Gastroesophageal sphincter (tissue), 4 donors: Measurements from ENCODE around the gene CASTOR1. TPM values are rescaled to one million over a fixed set of nuclear protein-coding genes. Genes with fewer than 3 reads are reported as not detected.
A peak's percentile ranks its signal among the peaks of the same experiment; 100 is the strongest.

Source experiments
- ATAC-seq: fragments of 150-250 bp; one replicate; pipeline ENCODE4 v1.9.1; 2016; ENCODE audit warnings: mild to moderate bottlenecking, moderate library complexity
- H3K27ac ChIP-seq, 4 donors: fragments of 200-600 bp; sonication (generic) in 3 of 4; 1 replicate in 3 of 4; 2 replicates in 1 of 4; pipeline ENCODE4 v1.5.1; 2016 to 2019
- H3K27me3 ChIP-seq: fragments of 200-600 bp; sonication (generic); one replicate; pipeline ENCODE4 v1.5.1; 2019
- H3K36me3 ChIP-seq, 2 donors: fragments of 200-600 bp; sonication (generic); one replicate each; pipeline ENCODE4 v1.5.1; 2019; ENCODE audit warnings: control low read depth in 1 of 2
- H3K4me1 ChIP-seq, 3 donors: fragments of 200-600 bp; sonication (generic); 1 replicate in 2 of 3; 2 replicates in 1 of 3; pipeline ENCODE4 v1.5.1; 2016 to 2019; ENCODE audit warnings: control low read depth in 2 of 3
- H3K4me3 ChIP-seq, 2 donors: fragments of 200-600 bp; sonication (generic); one replicate each; pipeline ENCODE4 v1.5.1; 2019; ENCODE audit warnings: mild to moderate bottlenecking in 1 of 2, moderate library complexity in 1 of 2
- H3K9me3 ChIP-seq, 3 donors: fragments of 200-600 bp; sonication (generic); one replicate each; pipeline ENCODE4 v1.5.1; 2017 to 2019; ENCODE audit warnings: control low read depth in 2 of 3
- CTCF ChIP-seq, 4 experiments: fragments of 200-600 bp in 2 of 4; fragments of 450-650 bp in 2 of 4; sonication (generic) in 1 of 4; IDR thresholded peaks; one replicate each; pipeline ENCODE4 v1.5.1; 2017 to 2019; ENCODE audit warnings: antibody characterized with exemption in 4 of 4, mild to moderate bottlenecking in 2 of 4, moderate library complexity in 2 of 4
- EP300 ChIP-seq: sonication (generic); formaldehyde crosslinking; IDR thresholded peaks from one replicate; pipeline ENCODE4 v1.6.1; 2017; ENCODE audit warnings: antibody characterized with exemption, mild to moderate bottlenecking
- POLR2A ChIP-seq, 2 donors: fragments of 450-650 bp; IDR thresholded peaks; one replicate each; pipeline ENCODE4 v1.6.1; 2017; ENCODE audit warnings: antibody characterized with exemption in 2 of 2, mild to moderate bottlenecking in 2 of 2, moderate library complexity in 1 of 2
- POLR2AphosphoS5 ChIP-seq: sonication (generic); formaldehyde crosslinking; IDR thresholded peaks from one replicate; pipeline ENCODE4 v1.6.1; 2017; ENCODE audit warnings: antibody characterized with exemption
- WGBS, 2 donors: methylation state at CpG; one replicate each; pipeline ENCODE4 v1.1.5; 2018; ENCODE audit warnings: low coverage in 1 of 2; 5-methylcytosine and 5-hydroxymethylcytosine counted together
- total RNA-seq, 4 donors: library from RNA; depleted of rRNA; stranded (reverse); fragments of >200 nt; gene quantifications; one replicate each; pipeline ENCODE4 v1.1.0, GENCODE V29; 2016

Gene CASTOR1
- total RNA-seq, 4 donors from 2014 or later: 12.9 to 17.1 (median 16.2) TPM

- Histone ChIP-seq H3K27me3 (peaks cover 67% of the 10 kb centered on the region), H3K9me3 (no peaks in the 10 kb centered on the region), H3K4me1 (peaks cover 0 to 19% (median 14%) of the 10 kb centered on the region in 3 donors), H3K27ac (no peak overlapping the region), H3K36me3 (no peaks in the 10 kb centered on the region), H3K4me3 (no peak overlapping the region)
- no peak for ATAC-seq
- 96% methylated on average over 10 of the region's 10 CpGs; no CpG with 5 or more reads in 1 of the 2 donors for WGBS, 2 donors
- TF ChIP-seq CTCF (IDR thresholded peaks at IDR 0.05) (no peak), EP300 (no peak), POLR2A (IDR thresholded peaks at IDR 0.05) (no peak), POLR2AphosphoS5 (no peak)
These were observed 45.2 kb downstream of the CASTOR1 start for GRCh38 chr22:30244066-30244465.

- H3K27ac ChIP-seq: no peak overlapping the region
- H3K4me1 ChIP-seq: peaks cover 0 to 19% (median 14%) of the 10 kb centered on the region in 3 donors
- H3K4me3 ChIP-seq: no peak overlapping the region
- WGBS, 2 donors: 80 to 91% methylated on average over 3 to 4 of the region's 22 CpGs
- H3K27me3 ChIP-seq: peaks cover 63% of the 10 kb centered on the region
- TF ChIP-seq CTCF (IDR thresholded peaks at IDR 0.05) (no peak), POLR2AphosphoS5 (no peak), POLR2A (IDR thresholded peaks at IDR 0.05) (no peak), EP300 (no peak)
- no peaks in the 10 kb centered on the region for H3K36me3 ChIP-seq
- no peak for ATAC-seq
- no peaks in the 10 kb centered on the region for H3K9me3 ChIP-seq
These were observed 45.6 kb downstream of the CASTOR1 start for GRCh38 chr22:30243661-30244060.

GRCh38 chr22:30241576-30242371 is 47.5 kb downstream of the CASTOR1 start:
- H3K4me1 ChIP-seq: peaks cover 0 to 14% (median 13%) of the 10 kb centered on the region in 3 donors
- TF ChIP-seq CTCF (IDR thresholded peaks at IDR 0.05) (no peak), EP300 (no peak), POLR2AphosphoS5 (no peak), POLR2A (IDR thresholded peaks at IDR 0.05) (no peak)
- no peaks in the 10 kb centered on the region for H3K36me3 ChIP-seq
- 20 to 53% methylated on average over 1 to 3 of the region's 15 CpGs for WGBS, 2 donors
- H3K27ac ChIP-seq: peak overlapping the region in 1 of 4 donors; percentile 18
- no peak overlapping the region for H3K4me3 ChIP-seq
- no peaks in the 10 kb centered on the region for H3K9me3 ChIP-seq
- H3K27me3 ChIP-seq: peaks cover 44% of the 10 kb centered on the region
- ATAC-seq: no peak

GRCh38 chr22:30240541-30241417 is 48.5 kb downstream of the CASTOR1 start:
- Histone ChIP-seq H3K36me3 (no peaks in the 10 kb centered on the region), H3K4me3 (no peak overlapping the region), H3K9me3 (no peaks in the 10 kb centered on the region), H3K27me3 (peaks cover 34% of the 10 kb centered on the region), H3K4me1 (peaks cover 0 to 10% (median 7%) of the 10 kb centered on the region in 3 donors), H3K27ac (peak overlapping the region in 1 of 4 donors; percentile 18)
- TF ChIP-seq CTCF (IDR thresholded peaks at IDR 0.05) (no peak), EP300 (no peak), POLR2A (IDR thresholded peaks at IDR 0.05) (no peak), POLR2AphosphoS5 (no peak)
- ATAC-seq: no peak
- 86 to 90% methylated on average over 7 to 15 of the region's 24 CpGs for WGBS, 2 donors
